Keratinocyte (primary cell): ENCODE data around the gene LRRC10.

Source experiments
- EZH2 ChIP-seq: IDR thresholded peaks from one replicate; pipeline ENCODE4 v1.6.1; 2012; ENCODE audit warnings: inconsistent platforms, mild to moderate bottlenecking, low read length, moderate library complexity
- TF ChIP-seq, protein P1 (sequence below), 3 experiments: IDR thresholded peaks in 1 of 3; conservative IDR thresholded peaks in 1 of 3; optimal IDR thresholded peaks in 1 of 3; 2 replicates in 2 of 3; 3 replicates in 1 of 3; pipeline versions ENCODE3 to v1.5.1; 2011; ENCODE audit warnings: low read length in 3 of 3, mild to moderate bottlenecking in 3 of 3, moderate library complexity in 2 of 3, control low read depth in 1 of 3, inconsistent platforms in 1 of 3; ENCODE audit not compliant: insufficient read depth in 2 of 3; ENCODE audit errors: extremely low read depth in 1 of 3

DNA sequence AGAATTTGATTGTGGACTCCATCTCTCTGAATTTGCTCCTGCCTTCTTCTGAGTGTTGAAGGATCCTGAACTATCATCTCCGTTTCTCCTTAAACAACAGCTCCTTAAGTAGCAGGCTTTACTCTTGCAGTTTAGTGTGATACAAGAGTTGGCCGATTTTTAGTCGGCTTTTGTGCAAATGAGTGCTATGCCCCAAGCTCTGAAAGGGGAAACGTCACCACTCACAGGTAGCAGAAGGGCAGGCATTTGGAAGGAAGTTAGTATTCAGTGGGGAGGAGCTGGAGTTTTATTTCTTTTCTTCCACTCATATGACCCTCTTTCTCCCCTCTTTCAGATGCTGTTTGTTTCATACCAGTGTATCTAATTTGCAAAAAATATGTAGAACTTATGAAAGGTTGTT, 36.5 kb upstream of the LRRC10 start:
- TF ChIP-seq, protein P1, sequence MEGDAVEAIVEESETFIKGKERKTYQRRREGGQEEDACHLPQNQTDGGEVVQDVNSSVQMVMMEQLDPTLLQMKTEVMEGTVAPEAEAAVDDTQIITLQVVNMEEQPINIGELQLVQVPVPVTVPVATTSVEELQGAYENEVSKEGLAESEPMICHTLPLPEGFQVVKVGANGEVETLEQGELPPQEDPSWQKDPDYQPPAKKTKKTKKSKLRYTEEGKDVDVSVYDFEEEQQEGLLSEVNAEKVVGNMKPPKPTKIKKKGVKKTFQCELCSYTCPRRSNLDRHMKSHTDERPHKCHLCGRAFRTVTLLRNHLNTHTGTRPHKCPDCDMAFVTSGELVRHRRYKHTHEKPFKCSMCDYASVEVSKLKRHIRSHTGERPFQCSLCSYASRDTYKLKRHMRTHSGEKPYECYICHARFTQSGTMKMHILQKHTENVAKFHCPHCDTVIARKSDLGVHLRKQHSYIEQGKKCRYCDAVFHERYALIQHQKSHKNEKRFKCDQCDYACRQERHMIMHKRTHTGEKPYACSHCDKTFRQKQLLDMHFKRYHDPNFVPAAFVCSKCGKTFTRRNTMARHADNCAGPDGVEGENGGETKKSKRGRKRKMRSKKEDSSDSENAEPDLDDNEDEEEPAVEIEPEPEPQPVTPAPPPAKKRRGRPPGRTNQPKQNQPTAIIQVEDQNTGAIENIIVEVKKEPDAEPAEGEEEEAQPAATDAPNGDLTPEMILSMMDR (optimal IDR thresholded peaks at IDR 0.05 in 1 of 3, IDR thresholded peaks at IDR 0.05 in 1 of 3, conservative IDR thresholded peaks at IDR 0.05 in 1 of 3; ENCODE audit: extremely low read depth in 1 of 3, insufficient read depth in 2 of 3, low read length in 3 of 3), result no peak
- no peak for TF ChIP-seq EZH2
